DND-41 (cell line): ENCODE data around the gene SPATA6.

Experiments used
- ATAC-seq: fragments of 200-7000 bp; cut with Tn5 transposase; 3 replicates; pipeline ENCODE4 v1.9.1; 2021; ENCODE audit warnings: low read depth; ENCODE audit not compliant: insufficient read depth
- DNase-seq: peaks from one replicate; pipeline ENCODE4 v3.0.0-alpha.2; 2020
- H2AFZ ChIP-seq: 2 replicates; pipeline ENCODE4 v1.6.0; 2012; ENCODE audit warnings: low read depth, low read length
- H3K27ac ChIP-seq: 2 replicates; pipeline ENCODE4 v1.5.1; 2012; ENCODE audit warnings: low read length, inconsistent platforms
- H3K27me3 ChIP-seq: fragments of 200-600 bp; sonication (generic); 2 replicates; pipeline ENCODE4 v1.6.0; 2012; ENCODE audit warnings: low read length, mild to moderate bottlenecking, inconsistent platforms; ENCODE audit not compliant: insufficient read depth, poor library complexity
- H3K36me3 ChIP-seq: 2 replicates; pipeline ENCODE4 v1.5.1; 2012; ENCODE audit warnings: low read length, inconsistent platforms; ENCODE audit not compliant: insufficient read depth
- H3K4me1 ChIP-seq: 2 replicates; pipeline ENCODE4 v1.5.1; 2012; ENCODE audit warnings: mild to moderate bottlenecking, low read length; ENCODE audit not compliant: insufficient read depth
- H3K4me2 ChIP-seq: 2 replicates; pipeline ENCODE4 v1.6.0; 2012; ENCODE audit warnings: mild to moderate bottlenecking, moderate library complexity, low read length, inconsistent platforms; ENCODE audit not compliant: insufficient read depth
- H3K4me3 ChIP-seq, 2 experiments: fragments of 200-600 bp in 1 of 2; shearing (Covaris generic) in 1 of 2; 2 replicates each; pipeline ENCODE4 v1.5.1; 2012 to 2016; ENCODE audit warnings: inconsistent platforms in 2 of 2, low read length in 2 of 2, mild to moderate bottlenecking in 2 of 2, low read depth in 1 of 2, moderate library complexity in 1 of 2
- H3K79me2 ChIP-seq: 2 replicates; pipeline ENCODE4 v1.6.0; 2012; ENCODE audit warnings: low read length, inconsistent platforms; ENCODE audit not compliant: insufficient read depth
- H3K9ac ChIP-seq: 2 replicates; pipeline ENCODE4 v1.6.0; 2012; ENCODE audit warnings: low read depth, mild to moderate bottlenecking, inconsistent platforms, low read length, moderate library complexity
- H3K9me3 ChIP-seq: 2 replicates; pipeline ENCODE4 v1.5.1; 2012; ENCODE audit warnings: low read length, moderate library complexity, mild to moderate bottlenecking, inconsistent platforms; ENCODE audit not compliant: insufficient read depth, severe bottlenecking
- H4K20me1 ChIP-seq: 2 replicates; pipeline ENCODE4 v1.6.0; 2012; ENCODE audit warnings: low read length; ENCODE audit not compliant: insufficient read depth
- EZH2 ChIP-seq: IDR thresholded peaks from 3 replicates; pipeline ENCODE4 v1.6.1; 2012; ENCODE audit warnings: borderline replicate concordance, low read depth, mild to moderate bottlenecking, moderate library complexity, low read length, inconsistent platforms; ENCODE audit not compliant: severe bottlenecking
- TF ChIP-seq, protein P1 (sequence below): IDR thresholded peaks from 2 replicates; pipeline ENCODE4 v1.5.1; 2012; ENCODE audit warnings: borderline replicate concordance, low read length, moderate library complexity, mild to moderate bottlenecking; ENCODE audit not compliant: poor library complexity, severe bottlenecking; ENCODE audit errors: extremely low read depth

SPATA6 gene

DNA sequence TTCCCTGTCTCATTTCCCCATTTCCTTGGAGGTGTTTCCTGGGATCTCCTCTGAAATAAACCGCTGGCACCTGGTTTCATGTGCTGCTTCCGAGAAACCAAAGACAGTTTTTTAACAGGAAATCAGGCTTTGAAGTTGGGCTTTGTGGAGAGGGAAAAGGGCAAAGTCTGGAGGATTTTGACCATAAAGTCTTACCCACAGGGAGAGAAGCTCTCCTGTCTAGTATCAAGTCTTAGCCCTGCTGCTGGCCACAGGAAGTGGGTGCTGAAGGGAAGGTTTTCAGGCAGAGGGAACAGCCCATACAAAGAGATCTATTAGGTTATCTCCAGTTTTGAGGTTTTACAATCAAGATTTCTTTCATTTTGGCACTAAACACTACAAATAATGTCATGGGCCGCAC, 220.2 kb downstream of the SPATA6 start:
- no peak for TF ChIP-seq EZH2
- TF ChIP-seq, protein P1, sequence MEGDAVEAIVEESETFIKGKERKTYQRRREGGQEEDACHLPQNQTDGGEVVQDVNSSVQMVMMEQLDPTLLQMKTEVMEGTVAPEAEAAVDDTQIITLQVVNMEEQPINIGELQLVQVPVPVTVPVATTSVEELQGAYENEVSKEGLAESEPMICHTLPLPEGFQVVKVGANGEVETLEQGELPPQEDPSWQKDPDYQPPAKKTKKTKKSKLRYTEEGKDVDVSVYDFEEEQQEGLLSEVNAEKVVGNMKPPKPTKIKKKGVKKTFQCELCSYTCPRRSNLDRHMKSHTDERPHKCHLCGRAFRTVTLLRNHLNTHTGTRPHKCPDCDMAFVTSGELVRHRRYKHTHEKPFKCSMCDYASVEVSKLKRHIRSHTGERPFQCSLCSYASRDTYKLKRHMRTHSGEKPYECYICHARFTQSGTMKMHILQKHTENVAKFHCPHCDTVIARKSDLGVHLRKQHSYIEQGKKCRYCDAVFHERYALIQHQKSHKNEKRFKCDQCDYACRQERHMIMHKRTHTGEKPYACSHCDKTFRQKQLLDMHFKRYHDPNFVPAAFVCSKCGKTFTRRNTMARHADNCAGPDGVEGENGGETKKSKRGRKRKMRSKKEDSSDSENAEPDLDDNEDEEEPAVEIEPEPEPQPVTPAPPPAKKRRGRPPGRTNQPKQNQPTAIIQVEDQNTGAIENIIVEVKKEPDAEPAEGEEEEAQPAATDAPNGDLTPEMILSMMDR, result no peak
- no peaks in the 10 kb centered on the region for H3K9me3 ChIP-seq
- ATAC-seq, result peak; percentile 76
- peaks cover 11% of the 10 kb centered on the region; the same call in 1 of the 2 replicates for H3K4me1 ChIP-seq
- no peak overlapping the region for H3K9ac ChIP-seq
- no peak overlapping the region for H3K4me3 ChIP-seq
- H3K79me2 ChIP-seq, result no peaks in the 10 kb centered on the region
- no peaks in the 10 kb centered on the region for H4K20me1 ChIP-seq
- no peak overlapping the region for H2AFZ ChIP-seq
- peaks cover 4% of the 10 kb centered on the region for H3K27me3 ChIP-seq
- H3K4me2 ChIP-seq, result no peak overlapping the region
- peak; percentile 33 for DNase-seq
- no peaks in the 10 kb centered on the region for H3K36me3 ChIP-seq
- H3K27ac ChIP-seq, result no peak overlapping the region

DNA sequence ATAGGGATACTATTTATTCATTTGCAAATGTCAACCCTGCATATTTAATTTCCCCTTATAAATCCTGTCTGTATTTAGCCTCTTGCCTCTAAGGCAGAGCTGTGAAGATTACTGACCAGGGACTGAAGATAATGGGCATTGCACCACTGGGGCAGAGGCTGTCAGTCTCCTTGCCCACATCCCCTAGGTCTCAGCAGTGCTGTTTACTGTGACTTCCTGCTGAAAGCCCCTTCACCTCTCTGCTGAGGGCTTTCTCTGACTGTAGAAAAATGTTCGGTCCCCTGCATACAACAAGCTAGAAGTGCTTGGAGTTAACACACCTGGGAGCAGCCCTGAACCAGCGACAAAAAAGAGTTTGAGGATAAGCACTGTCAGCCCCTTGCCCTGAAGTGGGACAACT, 220.7 kb downstream of the SPATA6 start:
- H3K4me1 ChIP-seq, result peaks cover 11% of the 10 kb centered on the region; the same call in 1 of the 2 replicates
- H3K27ac ChIP-seq, result no peak overlapping the region
- H3K27me3 ChIP-seq, result peaks cover 3% of the 10 kb centered on the region
- H3K9me3 ChIP-seq, result no peaks in the 10 kb centered on the region
- no peak overlapping the region for H3K4me2 ChIP-seq
- TF ChIP-seq, protein P1, result no peak
- no peak for TF ChIP-seq EZH2
- DNase-seq (no peak), ATAC-seq (peak; percentile 69)
- H4K20me1 ChIP-seq, result no peaks in the 10 kb centered on the region
- no peaks in the 10 kb centered on the region for H3K79me2 ChIP-seq
- no peak overlapping the region for H3K4me3 ChIP-seq
- H2AFZ ChIP-seq, result no peak overlapping the region
- H3K36me3 ChIP-seq, result no peaks in the 10 kb centered on the region
- no peak overlapping the region for H3K9ac ChIP-seq

DNA sequence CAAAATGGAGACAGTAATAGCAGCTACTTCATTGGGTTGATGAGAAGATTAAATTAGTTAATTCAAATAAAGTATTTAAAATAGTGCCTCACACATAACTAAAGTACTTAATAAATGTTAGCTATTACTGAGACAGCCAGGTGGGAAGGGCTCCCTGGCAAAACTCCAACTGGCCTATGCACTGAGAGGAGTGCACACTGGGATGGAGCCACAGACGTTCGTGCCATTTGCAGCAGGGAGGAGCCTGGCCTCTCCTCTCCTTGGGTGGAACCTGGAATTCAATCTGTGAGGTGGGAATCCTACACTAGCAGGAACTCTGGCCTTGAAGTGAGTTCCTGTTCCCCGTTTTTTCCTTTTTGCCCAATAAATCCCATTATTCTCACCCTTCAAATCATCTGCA, 221.4 kb downstream of the SPATA6 start:
- no peak overlapping the region for H3K27ac ChIP-seq
- H3K4me1 ChIP-seq, result peaks cover 11% of the 10 kb centered on the region; the same call in 1 of the 2 replicates
- no peaks in the 10 kb centered on the region for H4K20me1 ChIP-seq
- DNase-seq, result no peak
- H3K4me2 ChIP-seq, result no peak overlapping the region
- no peaks in the 10 kb centered on the region for H3K36me3 ChIP-seq
- no peak overlapping the region for H3K9ac ChIP-seq
- no peak overlapping the region for H2AFZ ChIP-seq
- no peak overlapping the region for H3K4me3 ChIP-seq
- ATAC-seq, result no peak
- no peaks in the 10 kb centered on the region for H3K9me3 ChIP-seq
- no peaks in the 10 kb centered on the region for H3K27me3 ChIP-seq
- TF ChIP-seq, protein P1, result no peak
- no peak for TF ChIP-seq EZH2
- no peaks in the 10 kb centered on the region for H3K79me2 ChIP-seq

DNA sequence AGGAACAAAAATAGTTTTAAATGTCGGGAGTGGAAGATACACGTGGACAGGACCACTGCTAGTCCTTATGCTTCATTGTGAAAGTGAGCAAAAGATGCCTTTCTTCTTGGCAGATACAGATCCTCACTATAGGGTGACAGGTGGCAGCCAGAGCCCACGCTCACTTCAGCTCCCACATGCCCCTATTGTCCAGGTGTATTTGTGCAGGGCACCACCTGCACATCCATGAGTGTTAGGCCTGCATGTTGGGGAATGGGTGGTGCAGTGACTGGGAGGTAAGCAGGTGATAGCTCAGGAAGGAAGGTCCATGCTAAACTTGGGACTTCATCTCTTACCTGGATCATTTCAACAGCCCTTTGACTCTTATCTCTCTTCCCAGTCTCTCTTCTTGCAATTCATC, 222.1 kb downstream of the SPATA6 start:
- TF ChIP-seq, protein P1, result no peak
- no peak for TF ChIP-seq EZH2
- ATAC-seq (no peak), DNase-seq (no peak)
- H3K27me3 ChIP-seq, result no peaks in the 10 kb centered on the region
- H3K4me3 ChIP-seq, result no peak overlapping the region
- H3K79me2 ChIP-seq, result no peaks in the 10 kb centered on the region
- H4K20me1 ChIP-seq, result no peaks in the 10 kb centered on the region
- H3K9ac ChIP-seq, result no peak overlapping the region
- H3K36me3 ChIP-seq, result no peaks in the 10 kb centered on the region
- no peaks in the 10 kb centered on the region for H3K9me3 ChIP-seq
- H3K4me2 ChIP-seq, result no peak overlapping the region
- no peak overlapping the region for H2AFZ ChIP-seq
- no peak overlapping the region for H3K27ac ChIP-seq
- peaks cover 11% of the 10 kb centered on the region; the same call in 1 of the 2 replicates for H3K4me1 ChIP-seq
